ENCODE results near the gene METTL18. TPM values are rescaled to one million over a fixed set of nuclear protein-coding genes. Genes with fewer than 3 reads are reported as not detected.
A peak's percentile ranks its signal among the peaks of the same experiment; 100 is the strongest.

The METTL18 gene
- total RNA-seq, 1 experiment from 2014 or later: 7.3 TPM

DNA sequence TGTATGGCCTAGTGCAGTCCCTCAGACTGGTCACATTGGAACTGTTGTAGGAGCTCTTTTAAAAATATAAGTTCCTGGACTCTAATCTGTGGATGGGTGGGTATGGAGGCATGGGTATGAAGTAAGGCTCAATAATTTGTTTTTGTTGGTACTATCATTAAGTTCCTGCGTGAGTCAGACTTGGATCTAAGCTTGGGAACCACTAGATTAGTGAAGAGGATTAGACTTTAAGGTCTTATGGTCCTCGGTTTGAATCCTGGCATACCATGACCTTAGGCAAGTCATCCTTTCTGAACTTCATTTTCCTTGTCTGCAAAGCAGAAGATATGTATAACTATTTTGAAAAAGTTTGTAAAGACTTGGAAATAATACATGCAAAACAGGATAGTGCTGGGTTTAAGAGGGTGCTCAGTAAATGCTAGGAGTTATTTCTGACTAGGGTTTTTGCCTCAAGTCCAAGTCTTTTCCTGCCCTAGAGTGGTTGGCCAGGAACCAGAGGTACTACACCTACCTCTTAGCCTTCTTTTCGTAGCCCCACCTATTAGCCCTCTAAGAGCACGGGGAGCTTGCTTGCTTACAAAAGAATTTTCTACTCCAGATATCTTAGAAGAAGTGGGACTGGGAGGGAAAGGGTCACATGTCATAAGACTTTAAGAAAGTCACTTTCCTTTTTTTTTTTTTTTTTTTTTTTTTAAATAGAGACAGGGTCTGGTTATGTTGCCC is 38.6 kb upstream of the METTL18 start:
- ChIA-PET CTCF (no interaction called here), POLR2A (ENCODE audit: unreplicated experiment) (no interaction called here)
- BruUV-seq (replicated peaks): no TSS peak
- H3K9me2 ChIP-seq (replicated peaks; ENCODE audit: low read length): no peaks in the 10 kb centered on the region
- no peaks in the 10 kb centered on the region for H3K27me3 ChIP-seq (ENCODE audit: low read length)
- H3K4me1 ChIP-seq (ENCODE audit: insufficient read depth, low read length): no peaks in the 10 kb centered on the region
- H3K4me3 ChIP-seq (ENCODE audit: low read length): no peak overlapping the region
- H4K20me1 ChIP-seq (ENCODE audit: low read length): 0 out of 2 replicates have a peak, but pooled peaks cover 6% of the 10 kb centered on the region
- H3K79me2 ChIP-seq (ENCODE audit: low read length): 0 out of 2 replicates have a peak, but pooled peaks cover 6% of the 10 kb centered on the region
- TF ChIP-seq, protein P1, sequence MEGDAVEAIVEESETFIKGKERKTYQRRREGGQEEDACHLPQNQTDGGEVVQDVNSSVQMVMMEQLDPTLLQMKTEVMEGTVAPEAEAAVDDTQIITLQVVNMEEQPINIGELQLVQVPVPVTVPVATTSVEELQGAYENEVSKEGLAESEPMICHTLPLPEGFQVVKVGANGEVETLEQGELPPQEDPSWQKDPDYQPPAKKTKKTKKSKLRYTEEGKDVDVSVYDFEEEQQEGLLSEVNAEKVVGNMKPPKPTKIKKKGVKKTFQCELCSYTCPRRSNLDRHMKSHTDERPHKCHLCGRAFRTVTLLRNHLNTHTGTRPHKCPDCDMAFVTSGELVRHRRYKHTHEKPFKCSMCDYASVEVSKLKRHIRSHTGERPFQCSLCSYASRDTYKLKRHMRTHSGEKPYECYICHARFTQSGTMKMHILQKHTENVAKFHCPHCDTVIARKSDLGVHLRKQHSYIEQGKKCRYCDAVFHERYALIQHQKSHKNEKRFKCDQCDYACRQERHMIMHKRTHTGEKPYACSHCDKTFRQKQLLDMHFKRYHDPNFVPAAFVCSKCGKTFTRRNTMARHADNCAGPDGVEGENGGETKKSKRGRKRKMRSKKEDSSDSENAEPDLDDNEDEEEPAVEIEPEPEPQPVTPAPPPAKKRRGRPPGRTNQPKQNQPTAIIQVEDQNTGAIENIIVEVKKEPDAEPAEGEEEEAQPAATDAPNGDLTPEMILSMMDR (conservative IDR thresholded peaks at IDR 0.05; ENCODE audit: low read depth, low read length): no peak
- TF ChIP-seq EZH2phosphoT487 (IDR thresholded peaks at IDR 0.05; ENCODE audit: borderline replicate concordance, low read length) (no peak), EZH2 (IDR thresholded peaks at IDR 0.05; ENCODE audit: low read length, unreplicated experiment) (no peak)
- DNase-seq (no peak), ATAC-seq (no peak)
- no peaks in the 10 kb centered on the region for H3K9me3 ChIP-seq (ENCODE audit: low read length)
- no peak overlapping the region for H3K9ac ChIP-seq (ENCODE audit: low read length)
- intact Hi-C loops (cut with micrococcal nuclease): no loop called here
- H2AFZ ChIP-seq (ENCODE audit: low read length): no peak overlapping the region
- H3F3A ChIP-seq (ENCODE audit: low read length, unreplicated experiment): no peaks in the 10 kb centered on the region
- peaks cover 32% of the 10 kb centered on the region for H3K36me3 ChIP-seq (ENCODE audit: low read depth, low read length)
- H3K27ac ChIP-seq (ENCODE audit: low read length): no peak overlapping the region
- H3K4me2 ChIP-seq (ENCODE audit: low read length): no peak overlapping the region

DNA sequence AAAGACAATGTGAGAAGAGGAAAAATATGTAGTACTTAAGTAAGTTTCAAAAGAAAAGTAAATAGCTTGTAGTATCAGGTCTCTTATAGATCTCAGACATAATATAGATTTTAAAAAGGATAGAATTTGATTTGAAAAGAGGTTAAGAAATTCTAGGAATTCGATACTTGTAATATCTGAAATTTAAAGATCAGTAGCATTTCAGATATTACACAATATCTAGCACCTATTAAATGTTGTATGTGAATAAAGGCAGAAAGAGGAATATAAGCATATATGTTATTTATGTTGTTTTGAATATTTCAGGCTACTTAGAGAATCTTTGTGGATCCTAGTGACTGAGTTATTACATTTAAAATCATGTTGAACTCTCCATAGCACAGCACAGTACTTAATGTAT is 35.0 kb upstream of the METTL18 start:
- Histone ChIP-seq H3K36me3 (ENCODE audit: low read depth, low read length) (peaks cover 39% of the 10 kb centered on the region), H3K79me2 (ENCODE audit: low read length) (0 out of 2 replicates have a peak, but pooled peaks cover 6% of the 10 kb centered on the region), H3K27me3 (ENCODE audit: low read length) (no peaks in the 10 kb centered on the region), H4K20me1 (ENCODE audit: low read length) (0 out of 2 replicates have a peak, but pooled peaks cover 6% of the 10 kb centered on the region), H3K4me1 (ENCODE audit: insufficient read depth, low read length) (no peaks in the 10 kb centered on the region), H3K27ac (ENCODE audit: low read length) (no peak overlapping the region), H3K4me2 (ENCODE audit: low read length) (no peak overlapping the region), H3K9me3 (ENCODE audit: low read length) (no peaks in the 10 kb centered on the region), H3F3A (ENCODE audit: low read length, unreplicated experiment) (no peaks in the 10 kb centered on the region), H2AFZ (ENCODE audit: low read length) (no peak overlapping the region), H3K9me2 (replicated peaks; ENCODE audit: low read length) (no peaks in the 10 kb centered on the region), H3K9ac (ENCODE audit: low read length) (no peak overlapping the region), H3K4me3 (ENCODE audit: low read length) (no peak overlapping the region)
- ATAC-seq (no peak), DNase-seq (no peak)
- TF ChIP-seq EZH2phosphoT487 (IDR thresholded peaks at IDR 0.05; ENCODE audit: borderline replicate concordance, low read length) (no peak), EZH2 (IDR thresholded peaks at IDR 0.05; ENCODE audit: low read length, unreplicated experiment) (no peak)
- TF ChIP-seq, protein P1 (conservative IDR thresholded peaks at IDR 0.05; ENCODE audit: low read depth, low read length): no peak
- no TSS peak for BruUV-seq (replicated peaks)
- CTCF ChIA-PET: no interaction called here
- intact Hi-C loops (cut with micrococcal nuclease): no loop called here
- POLR2A ChIA-PET (ENCODE audit: unreplicated experiment): no interaction called here

DNA sequence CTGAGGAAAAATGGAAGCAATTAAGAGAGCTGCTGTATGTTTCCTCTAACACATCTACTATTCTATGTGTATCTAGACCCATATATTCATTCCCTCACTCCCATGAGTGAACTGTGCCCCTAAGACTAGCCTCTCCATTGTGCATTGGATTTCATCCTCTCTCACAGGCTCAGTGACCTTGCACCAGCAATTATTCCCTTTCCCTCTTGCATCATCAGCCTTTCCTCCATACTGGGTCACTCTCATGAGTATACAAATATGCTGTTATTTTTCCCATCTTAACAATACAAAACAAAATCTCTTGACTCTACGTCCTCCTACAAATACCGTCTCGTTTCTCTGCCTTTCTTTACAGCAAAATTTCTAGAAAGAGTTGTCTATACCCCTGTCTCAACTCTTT is 29.4 kb upstream of the METTL18 start:
- POLR2A ChIA-PET (ENCODE audit: unreplicated experiment): no interaction called here
- no peak for ATAC-seq

More for the DNA sequence above, 29.4 kb upstream of the METTL18 start:
- no peak overlapping the region for H3K4me3 ChIP-seq (ENCODE audit: low read length)
- no peaks in the 10 kb centered on the region for H3K4me1 ChIP-seq (ENCODE audit: insufficient read depth, low read length)
- CTCF ChIA-PET: no interaction called here
- no peak for DNase-seq
- H3K9ac ChIP-seq (ENCODE audit: low read length): no peak overlapping the region
- H3K36me3 ChIP-seq (ENCODE audit: low read depth, low read length): peaks cover 27% of the 10 kb centered on the region
- H3F3A ChIP-seq (ENCODE audit: low read length, unreplicated experiment): no peaks in the 10 kb centered on the region
- no peaks in the 10 kb centered on the region for H3K9me2 ChIP-seq (replicated peaks; ENCODE audit: low read length)
- H3K9me3 ChIP-seq (ENCODE audit: low read length): no peaks in the 10 kb centered on the region
- H4K20me1 ChIP-seq (ENCODE audit: low read length): no peaks in the 10 kb centered on the region
- H2AFZ ChIP-seq (ENCODE audit: low read length): no peak overlapping the region
- no peaks in the 10 kb centered on the region for H3K27me3 ChIP-seq (ENCODE audit: low read length)
- no peak overlapping the region for H3K4me2 ChIP-seq (ENCODE audit: low read length)
- TF ChIP-seq EZH2 (IDR thresholded peaks at IDR 0.05; ENCODE audit: low read length, unreplicated experiment): no peak
- no peak for TF ChIP-seq EZH2phosphoT487 (IDR thresholded peaks at IDR 0.05; ENCODE audit: borderline replicate concordance, low read length)
- TF ChIP-seq, protein P1 (conservative IDR thresholded peaks at IDR 0.05; ENCODE audit: low read depth, low read length): no peak
- TSS peak; percentile 4 for BruUV-seq (replicated peaks)
- intact Hi-C loops (cut with micrococcal nuclease): no loop called here
- no peak overlapping the region for H3K27ac ChIP-seq (ENCODE audit: low read length)
- peaks cover 6% of the 10 kb centered on the region for H3K79me2 ChIP-seq (ENCODE audit: low read length)
